Neural cell (in vitro differentiated cells): ENCODE results near the gene MYO18B.

Experiments
- CTCF ChIP-seq: fragments of 450-650 bp; IDR thresholded peaks from 2 replicates; pipeline ENCODE4 v1.5.1; 2014; ENCODE audit warnings: antibody characterized with exemption, mild to moderate bottlenecking, moderate library complexity; ENCODE audit not compliant: poor library complexity, severe bottlenecking
- EP300 ChIP-seq: fragments of 450-650 bp; conservative IDR thresholded peaks from 2 replicates; pipeline ENCODE4 v1.6.1; 2014; ENCODE audit warnings: antibody characterized with exemption, mild to moderate bottlenecking, moderate library complexity; ENCODE audit not compliant: poor library complexity, severe bottlenecking
- EZH2 ChIP-seq: fragments of 200-600, 300-800 bp; shearing (Covaris generic), sonication (generic); IDR thresholded peaks from 2 replicates; pipeline ENCODE4 v1.6.1; 2014; ENCODE audit warnings: antibody characterized with exemption, low read length, borderline replicate concordance, mild to moderate bottlenecking; ENCODE audit not compliant: insufficient read depth, poor library complexity, severe bottlenecking
- MXI1 ChIP-seq: fragments of 450-650 bp; conservative IDR thresholded peaks from 2 replicates; pipeline ENCODE4 v1.6.1; 2014; ENCODE audit warnings: antibody characterized with exemption, mild to moderate bottlenecking; ENCODE audit not compliant: poor library complexity, severe bottlenecking
- POLR2AphosphoS5 ChIP-seq: IDR thresholded peaks from 2 replicates; pipeline ENCODE4 v1.6.1; 2012
- RAD21 ChIP-seq: fragments of 450-650 bp; conservative IDR thresholded peaks from 2 replicates; pipeline ENCODE4 v1.6.1; 2014; ENCODE audit warnings: antibody characterized with exemption, mild to moderate bottlenecking, moderate library complexity
- REST ChIP-seq: IDR thresholded peaks from 2 replicates; pipeline ENCODE4 v1.6.1; 2012; ENCODE audit warnings: borderline replicate concordance
- SMC3 ChIP-seq: fragments of 450-650 bp; conservative IDR thresholded peaks from 2 replicates; pipeline ENCODE4 v1.6.1; 2014; ENCODE audit warnings: antibody characterized with exemption, mild to moderate bottlenecking, moderate library complexity; ENCODE audit not compliant: poor library complexity

GRCh38 chr22:25780673-25781072, 38.7 kb downstream of the MYO18B start:
- TF ChIP-seq CTCF (no peak), EP300 (no peak), RAD21 (no peak), POLR2AphosphoS5 (no peak), REST (no peak), EZH2 (no peak), SMC3 (no peak), MXI1 (no peak)
